Lung (tissue), 12 donors: ENCODE measurements around the gene TSPO2. TPM values are rescaled to one million over a fixed set of nuclear protein-coding genes. Genes with fewer than 3 reads are reported as not detected.

ENCODE experiments used
- ATAC-seq: fragments of 200-7000 bp; cut with Tn5 transposase; one replicate; pipeline ENCODE4 v1.9.1; 2020; ENCODE audit warnings: moderate number of reproducible peaks; ENCODE audit not compliant: insufficient read depth, low FRiP score
- DNase-seq, 3 donors: peaks; one replicate each; pipeline ENCODE4 v3.0.0-alpha.2; 2013 to 2017
- H3K27ac ChIP-seq, 2 donors: one replicate each; pipeline ENCODE4 v1.5.1; 2013; ENCODE audit warnings: mild to moderate bottlenecking in 2 of 2, moderate library complexity in 2 of 2, control low read depth in 1 of 2, inconsistent platforms in 1 of 2, low read depth in 1 of 2, low read length in 1 of 2
- H3K27me3 ChIP-seq, 3 donors: one replicate each; pipeline ENCODE4 v1.5.1; 2013; ENCODE audit warnings: low read length in 2 of 3; ENCODE audit not compliant: control insufficient read depth in 3 of 3, insufficient read depth in 3 of 3
- H3K36me3 ChIP-seq, 4 donors: one replicate each; pipeline ENCODE4 v1.5.1; 2013; ENCODE audit warnings: low read length in 4 of 4, mild to moderate bottlenecking in 1 of 4, moderate library complexity in 1 of 4; ENCODE audit not compliant: control insufficient read depth in 4 of 4, insufficient read depth in 4 of 4
- H3K4me1 ChIP-seq, 5 donors: one replicate each; pipeline ENCODE4 v1.5.1; 2013; ENCODE audit warnings: low read length in 5 of 5, mild to moderate bottlenecking in 2 of 5, moderate library complexity in 1 of 5; ENCODE audit not compliant: control insufficient read depth in 5 of 5, insufficient read depth in 5 of 5
- H3K4me3 ChIP-seq: one replicate; pipeline ENCODE4 v1.5.1; 2013; ENCODE audit warnings: mild to moderate bottlenecking, control low read depth, moderate library complexity
- H3K9ac ChIP-seq, 2 donors: one replicate each; pipeline ENCODE4 v1.5.1; 2013; ENCODE audit warnings: low read length in 2 of 2, control low read depth in 1 of 2; ENCODE audit not compliant: insufficient read depth in 1 of 2
- H3K9me3 ChIP-seq, 4 donors: one replicate each; pipeline ENCODE4 v1.5.1; 2013; ENCODE audit warnings: low read length in 3 of 4, mild to moderate bottlenecking in 1 of 4, moderate library complexity in 1 of 4; ENCODE audit not compliant: control insufficient read depth in 4 of 4, insufficient read depth in 3 of 4
- WGBS, 2 donors: extraction: QIAGEN DNeasy Blood & Tissue Kit; methylation state at CpG; one replicate each; pipeline ENCODE4 v1.1.7; 2013; 5-methylcytosine and 5-hydroxymethylcytosine counted together
- polyA plus RNA-seq, 2 donors: library from polyadenylated mRNA; stranded (reverse); fragments of 200-250 nt; gene quantifications; one replicate each; pipeline ENCODE4 v1.2.1, GENCODE V29; 2013
- total RNA-seq, 2 donors: library from RNA; depleted of rRNA in 1 of 2; stranded (reverse); fragments of >200 nt in 1 of 2; gene quantifications; one replicate each; pipeline ENCODE4 v1.2.1, GENCODE V29; 2014 to 2021
- TF ChIP-seq, protein P1 (sequence below): IDR thresholded peaks from 2 replicates; pipeline ENCODE4 v1.5.1; 2012; ENCODE audit warnings: mild to moderate bottlenecking; ENCODE audit errors: control extremely low read depth, extremely low read depth
- donor health status: control.
- donor health status: control.
- donor health status: Bipolar disorder and iron deficiency.
- donor health status: healthy.
- donor health status: DM: yes; HTN: yes; CAD: no.

TSPO2 gene
- total and polyA plus RNA-seq, 4 donors, result 0.07 to 0.57 TPM; not detected in 2

DNA sequence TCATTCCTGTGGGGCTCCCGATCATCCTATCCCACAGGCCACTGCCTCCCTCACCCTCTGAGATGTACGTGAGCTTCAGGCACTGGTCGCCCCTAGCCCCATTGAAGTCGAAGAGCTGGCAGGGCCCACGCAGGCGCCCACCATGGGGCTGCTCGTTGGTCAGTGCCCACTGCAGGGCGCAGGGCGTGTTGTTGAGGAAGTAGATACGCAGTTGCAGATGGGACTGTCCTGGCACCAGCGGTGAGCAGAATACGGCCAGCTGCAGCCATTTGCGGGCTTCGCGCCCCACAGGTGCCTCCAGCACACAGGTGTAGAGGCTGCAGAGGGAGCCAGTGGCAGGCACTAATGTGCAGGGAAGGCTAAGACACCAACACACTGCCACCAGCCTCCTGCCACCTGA is 9.4 kb upstream of the TSPO2 start:
- H3K27ac ChIP-seq, result no peak overlapping the region
- DNase-seq, result no peak
- no peaks in the 10 kb centered on the region for H3K27me3 ChIP-seq
- no peaks in the 10 kb centered on the region for H3K36me3 ChIP-seq
- ATAC-seq, result no peak
- no peak overlapping the region for H3K9ac ChIP-seq
- no peaks in the 10 kb centered on the region for H3K9me3 ChIP-seq
- H3K4me3 ChIP-seq, result no peak overlapping the region
- 96 to 97% methylated on average over 15 of the region's 15 CpGs for WGBS, 2 donors
- H3K4me1 ChIP-seq, result peaks cover 0 to 12% (median 4%) of the 10 kb centered on the region in 5 donors
- TF ChIP-seq, protein P1, sequence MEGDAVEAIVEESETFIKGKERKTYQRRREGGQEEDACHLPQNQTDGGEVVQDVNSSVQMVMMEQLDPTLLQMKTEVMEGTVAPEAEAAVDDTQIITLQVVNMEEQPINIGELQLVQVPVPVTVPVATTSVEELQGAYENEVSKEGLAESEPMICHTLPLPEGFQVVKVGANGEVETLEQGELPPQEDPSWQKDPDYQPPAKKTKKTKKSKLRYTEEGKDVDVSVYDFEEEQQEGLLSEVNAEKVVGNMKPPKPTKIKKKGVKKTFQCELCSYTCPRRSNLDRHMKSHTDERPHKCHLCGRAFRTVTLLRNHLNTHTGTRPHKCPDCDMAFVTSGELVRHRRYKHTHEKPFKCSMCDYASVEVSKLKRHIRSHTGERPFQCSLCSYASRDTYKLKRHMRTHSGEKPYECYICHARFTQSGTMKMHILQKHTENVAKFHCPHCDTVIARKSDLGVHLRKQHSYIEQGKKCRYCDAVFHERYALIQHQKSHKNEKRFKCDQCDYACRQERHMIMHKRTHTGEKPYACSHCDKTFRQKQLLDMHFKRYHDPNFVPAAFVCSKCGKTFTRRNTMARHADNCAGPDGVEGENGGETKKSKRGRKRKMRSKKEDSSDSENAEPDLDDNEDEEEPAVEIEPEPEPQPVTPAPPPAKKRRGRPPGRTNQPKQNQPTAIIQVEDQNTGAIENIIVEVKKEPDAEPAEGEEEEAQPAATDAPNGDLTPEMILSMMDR, result no peak

DNA sequence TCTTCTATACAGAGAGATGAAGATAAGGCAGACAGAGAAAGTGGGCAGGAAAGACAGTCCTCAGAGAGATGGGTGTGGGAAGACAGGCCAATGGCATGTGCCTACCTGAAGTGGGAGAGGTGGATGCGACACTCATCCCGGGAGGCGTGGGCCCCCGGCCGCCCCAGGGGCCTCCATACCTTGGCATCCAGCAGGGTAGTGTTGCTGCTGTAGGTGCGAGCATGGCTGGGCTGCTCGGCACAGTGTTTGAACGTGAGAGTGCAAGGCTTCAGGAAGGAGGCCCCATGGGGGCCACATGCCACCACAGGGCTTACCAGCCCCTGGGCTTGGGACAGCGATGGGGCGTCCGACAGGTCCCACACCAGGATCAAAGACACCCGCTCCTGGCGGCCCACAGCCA is 8.5 kb upstream of the TSPO2 start:
- Histone ChIP-seq H3K9me3 (no peaks in the 10 kb centered on the region), H3K9ac (no peak overlapping the region), H3K4me1 (peaks cover 0 to 4% (median under 1%) of the 10 kb centered on the region in 5 donors), H3K36me3 (no peaks in the 10 kb centered on the region), H3K4me3 (no peak overlapping the region), H3K27ac (no peak overlapping the region), H3K27me3 (no peaks in the 10 kb centered on the region)
- ATAC-seq (no peak), DNase-seq (no peak)
- WGBS, 2 donors, result 93 to 95% methylated on average over 13 of the region's 13 CpGs
- TF ChIP-seq, protein P1, result no peak

DNA sequence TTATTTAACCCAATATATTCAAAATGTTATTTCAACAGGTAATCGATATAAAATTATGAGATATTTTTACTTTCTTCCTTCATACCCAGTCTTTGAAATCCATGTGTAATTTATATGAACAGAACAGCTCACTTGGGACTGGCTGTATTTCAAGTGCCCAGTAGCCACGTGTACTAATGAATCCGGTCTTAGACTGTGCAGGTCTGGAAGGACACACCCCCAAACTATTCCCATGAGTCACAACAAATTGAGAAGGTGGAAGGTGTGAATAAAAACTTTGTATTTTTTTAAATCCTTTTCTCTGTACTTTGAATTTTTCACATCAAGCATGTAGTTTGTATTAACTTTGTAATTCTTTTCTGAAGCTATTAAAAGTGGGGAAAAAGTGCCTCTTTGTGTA is 6.1 kb upstream of the TSPO2 start:
- Histone ChIP-seq H3K27ac (no peak overlapping the region), H3K9ac (no peak overlapping the region), H3K27me3 (no peaks in the 10 kb centered on the region), H3K4me3 (no peak overlapping the region), H3K4me1 (peaks cover 0 to 7% (median 0%) of the 10 kb centered on the region in 5 donors), H3K9me3 (no peaks in the 10 kb centered on the region), H3K36me3 (no peaks in the 10 kb centered on the region)
- no peak for ATAC-seq
- DNase-seq, result no peak
- TF ChIP-seq, protein P1, result no peak
- WGBS, 2 donors, result 65 to 85% methylated on average over 3 of the region's 3 CpGs

DNA sequence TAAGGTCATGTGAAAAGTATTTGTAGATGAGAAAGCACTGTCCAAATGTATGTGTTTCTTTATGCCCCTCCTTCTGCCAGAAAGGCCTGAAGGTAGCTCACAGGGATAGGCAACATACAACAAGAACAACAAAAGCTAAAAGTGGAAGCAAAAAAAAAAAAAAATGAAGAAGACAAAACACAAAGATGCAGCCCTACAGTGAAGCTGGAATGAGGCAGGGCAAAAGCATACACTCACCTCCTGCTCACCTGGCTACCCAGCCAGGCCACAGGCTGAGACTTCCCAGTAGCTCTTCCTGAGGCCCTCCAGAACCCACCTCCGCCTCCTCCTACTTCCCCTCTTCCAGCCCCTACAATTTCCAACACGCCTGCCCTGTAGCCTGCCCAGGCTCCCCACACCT is 5.7 kb upstream of the TSPO2 start:
- DNase-seq, result no peak
- Histone ChIP-seq H3K27ac (no peak overlapping the region), H3K27me3 (no peaks in the 10 kb centered on the region), H3K4me3 (no peak overlapping the region), H3K9me3 (no peaks in the 10 kb centered on the region), H3K9ac (no peak overlapping the region), H3K36me3 (no peaks in the 10 kb centered on the region), H3K4me1 (peaks cover 0 to 7% (median 0%) of the 10 kb centered on the region in 5 donors)
- WGBS, 2 donors, result 61 to 90% methylated on average over 2 of the region's 2 CpGs
- TF ChIP-seq, protein P1, result no peak
- no peak for ATAC-seq
